HepG2 (cell line): Measurements from ENCODE around the gene MACROD2.

Source experiments
- CBX5 ChIP-seq: sonication (generic); formaldehyde crosslinking; IDR thresholded peaks from 2 replicates; pipeline ENCODE4 v1.4.0; 2020; ENCODE audit warnings: missing genetic modification reagents, borderline replicate concordance
- NCOR1 ChIP-seq: fragments of 200-600 bp; sonication (generic); IDR thresholded peaks from 2 replicates; pipeline ENCODE4 v1.7.0; 2017; ENCODE audit warnings: antibody characterized with exemption, low read length, borderline replicate concordance
- NR2F2 ChIP-seq: IDR thresholded peaks from 2 replicates; pipeline ENCODE4 v1.6.1; 2012; ENCODE audit warnings: low read depth, inconsistent platforms, borderline replicate concordance
- POLR2A ChIP-seq, 2 experiments: IDR thresholded peaks; 2 replicates each; pipeline ENCODE4 v1.6.1; 2011; ENCODE audit warnings: low read depth in 2 of 2, low read length in 2 of 2, mild to moderate bottlenecking in 1 of 2, moderate library complexity in 1 of 2; ENCODE audit not compliant: insufficient read depth in 1 of 2
- POLR2AphosphoS2 ChIP-seq: IDR thresholded peaks from 2 replicates; pipeline ENCODE4 v1.6.1; 2011; ENCODE audit warnings: low read depth, low read length, improper control_type of control experiment
- POLR2AphosphoS5 ChIP-seq: IDR thresholded peaks from 2 replicates; pipeline ENCODE4 v1.6.1; 2012; ENCODE audit warnings: low read depth, low read length
- SMC3 ChIP-seq: IDR thresholded peaks from 2 replicates; pipeline ENCODE4 v1.6.1; 2011; ENCODE audit warnings: low read length, improper control_type of control experiment
- TAF1 ChIP-seq: sonication (generic); formaldehyde crosslinking; IDR thresholded peaks from 2 replicates; pipeline ENCODE4 v1.4.0; 2020; ENCODE audit warnings: missing genetic modification reagents
- YY1 ChIP-seq: IDR thresholded peaks from 2 replicates; pipeline ENCODE4 v1.6.1; 2011; ENCODE audit warnings: low read length, low read depth, moderate library complexity, mild to moderate bottlenecking; ENCODE audit not compliant: insufficient read depth, insufficient replicate concordance
- ZNF747 ChIP-seq: sonication (generic); formaldehyde crosslinking; IDR thresholded peaks from 2 replicates; pipeline ENCODE4 v1.8.1; 2023; ENCODE audit warnings: missing genetic modification reagents, mild to moderate bottlenecking, borderline replicate concordance
- ZNF772 ChIP-seq: sonication (generic); formaldehyde crosslinking; IDR thresholded peaks from 2 replicates; pipeline ENCODE4 v1.5.0; 2020; ENCODE audit warnings: mild to moderate bottlenecking, missing genetic modification reagents
- TF ChIP-seq, protein P1 (sequence below): sonication (generic); formaldehyde crosslinking; IDR thresholded peaks from 2 replicates; pipeline ENCODE4 v1.4.0; 2020; ENCODE audit warnings: missing genetic modification reagents, mild to moderate bottlenecking, borderline replicate concordance
- TF ChIP-seq, protein P2 (sequence below): sonication (generic); formaldehyde crosslinking; IDR thresholded peaks from 2 replicates; pipeline ENCODE4 v1.4.0; 2020; ENCODE audit warnings: missing genetic modification reagents, borderline replicate concordance

DNA sequence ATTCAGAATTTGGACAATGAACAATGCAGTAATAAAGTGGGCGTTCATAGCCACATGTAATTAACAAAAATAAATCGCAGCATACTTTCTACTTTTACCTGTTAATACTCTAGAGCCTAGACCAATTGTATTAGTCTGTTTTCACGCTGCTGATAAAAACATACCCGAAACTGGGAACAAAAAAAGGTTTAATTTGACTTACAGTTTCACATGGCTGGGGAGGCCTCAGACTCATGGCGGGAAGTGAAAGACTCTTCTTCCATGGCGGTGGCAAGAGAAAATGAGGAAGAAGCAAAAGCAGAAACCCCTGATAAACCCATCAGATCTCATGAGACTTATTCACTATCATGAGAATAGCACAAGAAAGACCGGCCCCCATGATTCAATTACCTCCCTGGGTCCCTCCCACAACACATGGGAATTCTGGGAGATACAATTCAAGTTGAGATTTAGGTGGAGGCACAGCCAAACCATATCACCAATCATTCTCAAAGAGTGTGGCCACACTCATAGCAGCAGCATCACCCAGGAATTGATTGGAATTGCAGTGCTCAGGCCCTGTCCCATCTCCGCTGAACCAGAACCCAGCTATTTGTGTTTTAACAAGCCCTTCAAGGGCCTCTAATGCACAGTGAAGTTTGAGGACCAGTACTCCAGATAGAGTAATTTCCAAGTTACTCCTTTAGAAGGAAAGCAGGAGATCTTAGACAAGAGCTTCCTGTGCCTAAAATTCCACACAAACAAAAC lies 1927.9 kb downstream of the MACROD2 start:
- TF ChIP-seq, protein P1, sequence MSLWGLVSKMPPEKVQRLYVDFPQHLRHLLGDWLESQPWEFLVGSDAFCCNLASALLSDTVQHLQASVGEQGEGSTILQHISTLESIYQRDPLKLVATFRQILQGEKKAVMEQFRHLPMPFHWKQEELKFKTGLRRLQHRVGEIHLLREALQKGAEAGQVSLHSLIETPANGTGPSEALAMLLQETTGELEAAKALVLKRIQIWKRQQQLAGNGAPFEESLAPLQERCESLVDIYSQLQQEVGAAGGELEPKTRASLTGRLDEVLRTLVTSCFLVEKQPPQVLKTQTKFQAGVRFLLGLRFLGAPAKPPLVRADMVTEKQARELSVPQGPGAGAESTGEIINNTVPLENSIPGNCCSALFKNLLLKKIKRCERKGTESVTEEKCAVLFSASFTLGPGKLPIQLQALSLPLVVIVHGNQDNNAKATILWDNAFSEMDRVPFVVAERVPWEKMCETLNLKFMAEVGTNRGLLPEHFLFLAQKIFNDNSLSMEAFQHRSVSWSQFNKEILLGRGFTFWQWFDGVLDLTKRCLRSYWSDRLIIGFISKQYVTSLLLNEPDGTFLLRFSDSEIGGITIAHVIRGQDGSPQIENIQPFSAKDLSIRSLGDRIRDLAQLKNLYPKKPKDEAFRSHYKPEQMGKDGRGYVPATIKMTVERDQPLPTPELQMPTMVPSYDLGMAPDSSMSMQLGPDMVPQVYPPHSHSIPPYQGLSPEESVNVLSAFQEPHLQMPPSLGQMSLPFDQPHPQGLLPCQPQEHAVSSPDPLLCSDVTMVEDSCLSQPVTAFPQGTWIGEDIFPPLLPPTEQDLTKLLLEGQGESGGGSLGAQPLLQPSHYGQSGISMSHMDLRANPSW (CRISPR knock-in tag), result no peak
- no peak for TF ChIP-seq ZNF747
- TF ChIP-seq POLR2AphosphoS2, result no peak
- TF ChIP-seq YY1, result no peak
- no peak for TF ChIP-seq POLR2AphosphoS5
- no peak for TF ChIP-seq POLR2A (IDR thresholded peaks at IDR 0.05; ENCODE audit: insufficient read depth in 1 of 2, low read depth in 2 of 2, low read length in 2 of 2)
- TF ChIP-seq, protein P2, sequence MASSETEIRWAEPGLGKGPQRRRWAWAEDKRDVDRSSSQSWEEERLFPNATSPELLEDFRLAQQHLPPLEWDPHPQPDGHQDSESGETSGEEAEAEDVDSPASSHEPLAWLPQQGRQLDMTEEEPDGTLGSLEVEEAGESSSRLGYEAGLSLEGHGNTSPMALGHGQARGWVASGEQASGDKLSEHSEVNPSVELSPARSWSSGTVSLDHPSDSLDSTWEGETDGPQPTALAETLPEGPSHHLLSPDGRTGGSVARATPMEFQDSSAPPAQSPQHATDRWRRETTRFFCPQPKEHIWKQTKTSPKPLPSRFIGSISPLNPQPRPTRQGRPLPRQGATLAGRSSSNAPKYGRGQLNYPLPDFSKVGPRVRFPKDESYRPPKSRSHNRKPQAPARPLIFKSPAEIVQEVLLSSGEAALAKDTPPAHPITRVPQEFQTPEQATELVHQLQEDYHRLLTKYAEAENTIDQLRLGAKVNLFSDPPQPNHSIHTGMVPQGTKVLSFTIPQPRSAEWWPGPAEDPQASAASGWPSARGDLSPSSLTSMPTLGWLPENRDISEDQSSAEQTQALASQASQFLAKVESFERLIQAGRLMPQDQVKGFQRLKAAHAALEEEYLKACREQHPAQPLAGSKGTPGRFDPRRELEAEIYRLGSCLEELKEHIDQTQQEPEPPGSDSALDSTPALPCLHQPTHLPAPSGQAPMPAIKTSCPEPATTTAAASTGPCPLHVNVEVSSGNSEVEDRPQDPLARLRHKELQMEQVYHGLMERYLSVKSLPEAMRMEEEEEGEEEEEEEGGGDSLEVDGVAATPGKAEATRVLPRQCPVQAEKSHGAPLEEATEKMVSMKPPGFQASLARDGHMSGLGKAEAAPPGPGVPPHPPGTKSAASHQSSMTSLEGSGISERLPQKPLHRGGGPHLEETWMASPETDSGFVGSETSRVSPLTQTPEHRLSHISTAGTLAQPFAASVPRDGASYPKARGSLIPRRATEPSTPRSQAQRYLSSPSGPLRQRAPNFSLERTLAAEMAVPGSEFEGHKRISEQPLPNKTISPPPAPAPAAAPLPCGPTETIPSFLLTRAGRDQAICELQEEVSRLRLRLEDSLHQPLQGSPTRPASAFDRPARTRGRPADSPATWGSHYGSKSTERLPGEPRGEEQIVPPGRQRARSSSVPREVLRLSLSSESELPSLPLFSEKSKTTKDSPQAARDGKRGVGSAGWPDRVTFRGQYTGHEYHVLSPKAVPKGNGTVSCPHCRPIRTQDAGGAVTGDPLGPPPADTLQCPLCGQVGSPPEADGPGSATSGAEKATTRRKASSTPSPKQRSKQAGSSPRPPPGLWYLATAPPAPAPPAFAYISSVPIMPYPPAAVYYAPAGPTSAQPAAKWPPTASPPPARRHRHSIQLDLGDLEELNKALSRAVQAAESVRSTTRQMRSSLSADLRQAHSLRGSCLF (CRISPR knock-in tag), result no peak
- TF ChIP-seq NCOR1, result no peak
- no peak for TF ChIP-seq TAF1
- TF ChIP-seq CBX5 (CRISPR knock-in tag), result no peak
- TF ChIP-seq ZNF772, result no peak
- TF ChIP-seq SMC3, result no peak
- TF ChIP-seq NR2F2, result no peak
